Mesendoderm (in vitro differentiated cells): ENCODE measurements around the gene SCD5.

Experiments used
- DNase-seq: peaks from one replicate; pipeline ENCODE4 v3.0.0; 2013
- H2AK5ac ChIP-seq: 2 replicates; pipeline ENCODE4 v1.6.1; 2013; ENCODE audit warnings: low read length, inconsistent platforms
- H2BK120ac ChIP-seq: 2 replicates; pipeline ENCODE4 v1.6.1; 2013; ENCODE audit warnings: low read depth, mild to moderate bottlenecking, low read length, moderate library complexity, mixed read lengths
- H2BK15ac ChIP-seq: replicated peaks from 2 replicates; pipeline ENCODE4 v1.6.1; 2013; ENCODE audit warnings: low read depth, mild to moderate bottlenecking, moderate library complexity
- H2BK5ac ChIP-seq: 2 replicates; pipeline ENCODE4 v1.6.1; 2013; ENCODE audit warnings: low read length, inconsistent platforms
- H3K18ac ChIP-seq: 2 replicates; pipeline ENCODE4 v1.6.1; 2013; ENCODE audit warnings: mild to moderate bottlenecking, low read length, mixed read lengths
- H3K23ac ChIP-seq: one replicate; pipeline ENCODE4 v1.6.1; 2013; ENCODE audit warnings: low read length
- H3K27ac ChIP-seq: 2 replicates; pipeline ENCODE4 v1.5.1; 2013; ENCODE audit warnings: low read depth, mild to moderate bottlenecking, inconsistent platforms, low read length, moderate library complexity
- H3K27me3 ChIP-seq: 2 replicates; pipeline ENCODE4 v1.6.1; 2013; ENCODE audit warnings: low read length, control low read depth, mild to moderate bottlenecking, inconsistent platforms; ENCODE audit not compliant: insufficient read depth, poor library complexity
- H3K36me3 ChIP-seq: 2 replicates; pipeline ENCODE4 v1.6.1; 2013; ENCODE audit warnings: low read length, inconsistent platforms; ENCODE audit not compliant: control insufficient read depth, insufficient read depth
- H3K4ac ChIP-seq: one replicate; pipeline ENCODE4 v1.6.1; 2013; ENCODE audit warnings: low read depth, mild to moderate bottlenecking, low read length, moderate library complexity
- H3K4me1 ChIP-seq: 2 replicates; pipeline ENCODE4 v1.6.1; 2013; ENCODE audit warnings: low read depth, low read length, inconsistent platforms; ENCODE audit not compliant: control insufficient read depth
- H3K4me2 ChIP-seq: 2 replicates; pipeline ENCODE4 v1.6.1; 2013; ENCODE audit warnings: low read length
- H3K4me3 ChIP-seq: 2 replicates; pipeline ENCODE4 v1.5.1; 2013; ENCODE audit warnings: mild to moderate bottlenecking, low read length
- H3K56ac ChIP-seq: one replicate; pipeline ENCODE4 v1.6.1; 2013; ENCODE audit warnings: low read length
- H3K79me1 ChIP-seq: 2 replicates; pipeline ENCODE4 v1.6.1; 2013; ENCODE audit warnings: low read length, inconsistent platforms
- H3K79me2 ChIP-seq: 2 replicates; pipeline ENCODE4 v1.6.1; 2013; ENCODE audit warnings: mild to moderate bottlenecking, low read length; ENCODE audit not compliant: control insufficient read depth, insufficient read depth
- H3K9ac ChIP-seq: 2 replicates; pipeline ENCODE4 v1.6.1; 2013; ENCODE audit warnings: low read length, inconsistent platforms
- H4K5ac ChIP-seq: one replicate; pipeline ENCODE4 v1.6.1; 2013; ENCODE audit warnings: low read length
- H4K8ac ChIP-seq: one replicate; pipeline ENCODE4 v1.6.1; 2013; ENCODE audit warnings: low read depth, mild to moderate bottlenecking, control low read depth, low read length, moderate library complexity
- WGBS: extraction: QIAGEN DNeasy Blood & Tissue Kit; methylation state at CpG from one replicate; pipeline ENCODE4 v1.1.7; 2013; ENCODE audit warnings: low lambda C conversion rate, missing lambda C conversion rate; ENCODE audit not compliant: insufficient coverage; ENCODE audit errors: extremely low coverage; 5-methylcytosine and 5-hydroxymethylcytosine counted together

Gene SCD5

DNA sequence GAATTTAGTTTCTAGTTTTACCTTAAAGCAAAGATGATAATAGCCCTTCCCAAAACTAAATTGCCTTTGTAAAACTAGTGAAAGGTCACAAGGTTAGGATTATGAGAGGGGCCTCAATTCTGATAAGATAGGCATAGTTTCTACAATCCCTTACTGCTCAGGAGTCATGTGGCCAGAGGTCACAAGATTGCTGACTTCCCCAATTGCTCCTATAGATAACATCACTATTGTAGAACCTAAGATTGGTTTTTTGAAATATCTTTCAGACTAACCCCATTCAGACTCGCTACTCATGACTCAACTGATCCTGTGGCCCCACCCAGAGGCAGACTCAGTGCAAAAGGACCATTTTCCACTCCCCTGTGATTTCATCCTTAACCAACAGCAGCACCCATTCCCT is 70.3 kb downstream of the SCD5 start:
- H3K4me2 ChIP-seq: no peak overlapping the region
- no peak overlapping the region for H2BK5ac ChIP-seq
- WGBS: no CpG with 5 or more reads among the region's 1 CpG
- no peak for DNase-seq
- H3K79me2 ChIP-seq: no peaks in the 10 kb centered on the region
- no peak overlapping the region for H3K27ac ChIP-seq
- H4K8ac ChIP-seq: no peak overlapping the region
- H3K36me3 ChIP-seq: no peaks in the 10 kb centered on the region
- H3K23ac ChIP-seq: no peak overlapping the region
- no peak overlapping the region for H3K18ac ChIP-seq
- H3K27me3 ChIP-seq: no peaks in the 10 kb centered on the region
- no peak overlapping the region for H3K9ac ChIP-seq
- no peaks in the 10 kb centered on the region for H3K79me1 ChIP-seq
- H3K4me1 ChIP-seq: no peaks in the 10 kb centered on the region
- H2AK5ac ChIP-seq: no peak overlapping the region
- no peak overlapping the region for H4K5ac ChIP-seq
- H2BK120ac ChIP-seq: no peak overlapping the region
- no peak overlapping the region for H3K4me3 ChIP-seq
- H3K4ac ChIP-seq: no peak overlapping the region
- no peak overlapping the region for H2BK15ac ChIP-seq
- no peak overlapping the region for H3K56ac ChIP-seq

DNA sequence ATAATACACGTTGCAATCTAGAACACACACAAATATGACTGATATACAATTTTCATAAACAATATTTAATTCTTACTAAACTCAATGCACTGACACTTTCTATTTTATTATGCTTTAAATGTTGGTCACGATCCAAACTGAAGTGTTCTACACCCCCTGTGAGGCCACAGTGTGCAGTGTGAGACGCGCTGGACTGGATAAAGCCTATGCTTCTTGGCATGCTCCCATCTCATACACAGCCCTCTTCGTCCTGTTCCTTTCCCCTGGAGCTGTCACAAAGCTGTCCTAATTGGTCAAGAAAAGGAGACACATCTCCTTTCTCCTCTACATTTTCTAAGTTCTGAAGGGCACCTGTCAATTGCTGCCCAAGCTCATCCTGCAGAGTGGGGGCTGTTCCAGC is 72.0 kb downstream of the SCD5 start:
- H3K27ac ChIP-seq: no peak overlapping the region
- no peaks in the 10 kb centered on the region for H3K36me3 ChIP-seq
- H3K79me2 ChIP-seq: no peaks in the 10 kb centered on the region
- no peak overlapping the region for H2BK120ac ChIP-seq
- H2BK15ac ChIP-seq: no peak overlapping the region
- H3K56ac ChIP-seq: no peak overlapping the region
- no peak overlapping the region for H2BK5ac ChIP-seq
- no peaks in the 10 kb centered on the region for H3K79me1 ChIP-seq
- H3K9ac ChIP-seq: no peak overlapping the region
- H4K5ac ChIP-seq: no peak overlapping the region
- H3K23ac ChIP-seq: no peak overlapping the region
- no peak overlapping the region for H3K4me2 ChIP-seq
- no peaks in the 10 kb centered on the region for H3K4me1 ChIP-seq
- H3K27me3 ChIP-seq: no peaks in the 10 kb centered on the region
- no peak overlapping the region for H2AK5ac ChIP-seq
- H4K8ac ChIP-seq: no peak overlapping the region
- no peak overlapping the region for H3K4ac ChIP-seq
- no peak overlapping the region for H3K4me3 ChIP-seq
- H3K18ac ChIP-seq: no peak overlapping the region
- 100% methylated on average over 2 of the region's 5 CpGs for WGBS
- no peak for DNase-seq

DNA sequence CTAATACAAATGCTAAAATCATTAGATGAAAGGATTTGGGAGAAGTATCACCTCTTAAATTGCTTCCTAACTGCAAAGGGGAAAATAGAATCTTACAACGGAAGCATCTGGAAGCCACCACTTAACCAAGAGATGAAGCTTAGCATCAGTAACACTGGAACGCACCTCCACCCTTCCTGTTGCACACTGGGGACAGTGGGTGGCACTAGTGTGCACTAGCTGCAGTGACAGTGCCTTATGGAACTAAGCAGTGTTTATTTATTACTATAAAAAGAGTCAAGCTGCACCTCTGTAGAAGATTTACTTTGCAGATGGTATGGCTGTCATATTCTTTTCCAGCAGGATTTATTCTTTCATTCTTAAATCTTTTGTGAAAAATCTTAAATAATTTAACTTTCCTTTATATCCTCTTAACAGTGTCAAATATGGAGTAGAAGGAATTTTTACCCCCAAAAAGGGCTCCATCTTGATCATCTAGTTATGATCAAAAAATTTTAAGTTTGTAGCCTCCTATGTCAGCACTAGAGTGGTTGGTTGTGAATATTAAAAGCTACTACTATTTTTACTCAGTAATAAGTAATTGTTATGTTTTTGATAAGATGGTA is 76.7 kb downstream of the SCD5 start:
- no CpG with 5 or more reads among the region's 2 CpGs for WGBS
- no peak overlapping the region for H3K27ac ChIP-seq

DNA sequence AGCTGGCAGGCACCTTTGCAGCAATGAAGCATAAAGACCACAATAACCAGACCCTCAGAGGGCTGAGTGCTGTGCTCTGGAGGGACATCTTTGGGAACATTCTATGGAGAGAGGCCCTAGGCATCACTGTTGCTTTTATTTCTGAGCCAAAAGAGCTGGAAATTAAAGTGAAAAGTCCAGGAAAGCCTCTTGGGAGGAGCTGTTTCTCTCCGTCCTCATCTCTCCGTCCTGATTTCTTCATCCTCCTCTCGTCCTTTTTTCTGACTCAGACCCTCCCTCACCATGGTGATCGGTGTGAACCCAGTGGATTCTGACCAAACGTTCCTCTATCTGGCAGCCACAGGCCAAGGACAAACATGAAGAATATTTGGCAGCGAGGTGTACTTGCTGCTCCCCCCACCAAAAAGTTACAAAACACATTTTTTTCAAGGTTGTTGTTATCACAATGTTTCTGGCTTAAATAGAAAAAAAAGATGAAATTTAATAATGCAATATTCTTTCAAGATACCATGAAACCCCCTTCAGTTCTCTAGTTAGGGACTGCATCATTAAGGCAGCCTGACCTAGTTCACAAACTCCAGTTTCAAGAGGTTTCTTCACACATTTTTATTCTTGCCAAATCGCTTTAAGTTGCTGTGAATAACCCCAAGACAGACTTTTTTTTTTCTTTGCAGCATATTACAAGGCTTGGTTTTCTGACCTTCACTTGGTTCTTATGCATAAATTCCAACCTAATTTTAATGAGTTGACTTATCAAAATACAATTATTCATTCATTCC is 80.2 kb downstream of the SCD5 start:
- Histone ChIP-seq H3K27ac (no peak overlapping the region), H2BK15ac (no peak overlapping the region), H3K27me3 (no peaks in the 10 kb centered on the region), H4K5ac (no peak overlapping the region), H3K79me2 (no peaks in the 10 kb centered on the region), H3K79me1 (no peaks in the 10 kb centered on the region), H3K4me3 (no peak overlapping the region), H3K4me2 (no peak overlapping the region), H3K18ac (no peak overlapping the region), H2BK120ac (no peak overlapping the region), H2AK5ac (no peak overlapping the region), H3K36me3 (no peaks in the 10 kb centered on the region), H3K56ac (no peak overlapping the region), H3K4ac (no peak overlapping the region), H4K8ac (no peak overlapping the region), H3K23ac (no peak overlapping the region), H3K4me1 (no peaks in the 10 kb centered on the region), H3K9ac (no peak overlapping the region), H2BK5ac (peak overlapping the region; percentile 51)
- no peak for DNase-seq
- WGBS: no CpG with 5 or more reads among the region's 7 CpGs

More for the DNA sequence above, 76.7 kb downstream of the SCD5 start:
- Histone ChIP-seq H3K27me3 (no peaks in the 10 kb centered on the region), H3K79me2 (no peaks in the 10 kb centered on the region), H3K23ac (no peak overlapping the region), H2BK5ac (no peak overlapping the region), H3K4ac (no peak overlapping the region), H3K4me3 (no peak overlapping the region), H2AK5ac (no peak overlapping the region), H4K8ac (no peak overlapping the region), H3K4me1 (no peaks in the 10 kb centered on the region), H3K79me1 (no peaks in the 10 kb centered on the region), H2BK15ac (no peak overlapping the region), H3K18ac (no peak overlapping the region), H4K5ac (no peak overlapping the region), H2BK120ac (no peak overlapping the region), H3K56ac (no peak overlapping the region), H3K9ac (no peak overlapping the region), H3K36me3 (no peaks in the 10 kb centered on the region), H3K4me2 (no peak overlapping the region)
- no peak for DNase-seq

DNA sequence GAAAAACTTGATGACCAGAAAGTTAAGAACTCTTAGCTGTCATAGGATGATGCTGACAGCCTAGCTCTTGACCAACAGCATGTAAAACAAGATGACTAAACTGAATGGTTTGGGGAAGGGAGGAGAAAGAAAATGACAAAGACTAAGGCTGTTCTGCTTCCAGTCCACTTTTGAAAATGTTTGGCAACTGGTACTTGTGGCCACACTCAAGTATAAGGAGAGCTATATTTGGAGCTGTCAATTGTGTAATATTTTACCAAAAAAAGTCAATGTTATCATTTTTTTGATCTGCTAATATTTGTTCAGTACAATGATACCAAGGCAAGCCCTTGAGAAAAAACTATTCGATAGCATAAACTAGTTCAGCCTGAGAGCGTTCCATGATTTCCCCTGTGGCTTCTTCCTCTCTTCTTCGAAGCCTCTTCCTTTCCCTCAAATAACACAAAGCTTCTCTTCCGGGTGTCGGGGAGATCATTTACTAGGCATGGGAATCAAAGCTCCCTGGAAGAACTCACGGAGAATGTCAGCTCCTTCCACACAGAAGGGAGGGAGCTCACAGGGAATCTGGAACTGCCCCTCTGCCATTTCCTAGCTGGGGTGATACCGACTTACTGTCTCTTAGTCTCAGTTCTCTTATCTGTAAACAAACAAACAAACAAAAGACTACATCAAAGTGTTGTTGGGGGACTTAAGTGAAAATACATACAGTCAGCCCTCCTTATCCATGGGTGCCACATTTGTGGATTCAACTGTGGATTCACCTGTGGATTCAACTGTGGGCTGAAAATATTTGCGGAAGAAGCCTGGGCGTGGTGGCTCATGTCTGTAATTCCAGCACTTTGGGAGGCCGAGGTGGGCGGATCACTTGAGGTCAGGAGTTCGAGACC is 82.6 kb downstream of the SCD5 start:
- no peak overlapping the region for H2AK5ac ChIP-seq
- H3K36me3 ChIP-seq: no peaks in the 10 kb centered on the region
- no peak overlapping the region for H4K5ac ChIP-seq
- H3K27me3 ChIP-seq: no peaks in the 10 kb centered on the region
- no peak overlapping the region for H3K9ac ChIP-seq
- peak overlapping the region; percentile 41 for H2BK5ac ChIP-seq
- no peaks in the 10 kb centered on the region for H3K79me2 ChIP-seq
- H3K4me3 ChIP-seq: no peak overlapping the region
- no peak overlapping the region for H3K23ac ChIP-seq
- peak; percentile 98 for DNase-seq
- no peak overlapping the region for H3K56ac ChIP-seq
- H3K4me1 ChIP-seq: no peaks in the 10 kb centered on the region
- no peak overlapping the region for H4K8ac ChIP-seq
- WGBS: no CpG with 5 or more reads among the region's 12 CpGs
- H3K79me1 ChIP-seq: no peaks in the 10 kb centered on the region
- no peak overlapping the region for H3K4me2 ChIP-seq
- no peak overlapping the region for H2BK120ac ChIP-seq
- no peak overlapping the region for H2BK15ac ChIP-seq
- peak overlapping the region; percentile 33 for H3K27ac ChIP-seq
- H3K18ac ChIP-seq: no peak overlapping the region
- H3K4ac ChIP-seq: peak overlapping the region; percentile 25
